ENCODE results near the gene LCAT. TPM values are rescaled to one million over a fixed set of nuclear protein-coding genes. Genes with fewer than 3 reads are reported as not detected.

The LCAT gene
- total and polyA plus RNA-seq, 2 donors (not counting 1 experiment from before 2014, with no cell fraction given): 7.6 to 16.3 TPM

DNA sequence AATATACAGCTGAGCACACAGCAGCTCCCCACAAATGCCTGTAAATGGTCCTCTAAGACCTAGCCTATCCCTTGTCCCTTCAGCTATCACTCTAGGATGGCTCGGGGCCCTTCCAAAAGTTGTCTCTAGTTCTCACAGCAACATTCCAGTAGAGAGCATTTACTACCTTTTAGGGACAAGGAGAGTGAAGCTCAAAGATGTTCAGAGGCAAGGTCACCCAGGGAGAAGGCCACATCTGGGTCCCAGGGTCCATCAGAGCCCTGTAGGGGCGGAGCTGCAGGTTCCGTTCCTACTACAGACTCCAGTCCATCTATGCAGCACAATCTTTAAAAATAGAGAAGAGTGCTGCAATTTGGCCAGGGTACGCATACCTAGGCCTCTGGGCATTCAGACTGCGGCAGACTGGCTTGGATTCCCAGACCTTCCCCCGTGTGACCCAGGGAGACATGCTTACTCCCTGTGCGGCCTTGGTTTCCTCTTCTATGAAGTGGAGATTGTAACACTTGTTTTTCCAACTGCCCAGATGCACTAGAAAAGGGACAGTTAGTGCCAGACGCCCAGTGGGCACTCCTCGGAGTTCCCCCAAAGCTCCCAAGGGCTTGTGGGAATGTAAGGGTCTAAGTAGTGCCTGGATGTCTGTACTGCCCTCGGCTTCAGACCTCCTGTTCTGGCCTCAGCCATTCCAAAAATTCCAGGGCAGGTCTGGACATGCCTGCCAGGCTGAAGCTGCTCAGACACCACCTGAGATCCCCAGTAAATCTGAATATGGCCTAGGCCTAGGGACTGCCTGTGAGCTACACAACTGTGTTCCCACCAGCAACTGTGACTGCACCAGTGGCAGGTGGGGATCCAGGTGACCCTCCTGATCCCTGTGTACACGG is 22.0 kb upstream of the LCAT start:
- peaks cover 10 to 19% of the 10 kb centered on the region in 2 donors for H3K4me1 ChIP-seq (ENCODE audit: control insufficient read depth in 2 of 2, insufficient read depth in 2 of 2, low read length in 2 of 2)
- intact Hi-C loops (cut with micrococcal nuclease): loop anchor here (10.0 kb wide), 1 partner anchor 259 kb away; no protein-coding TSS in a partner anchor
- H3K4me3 ChIP-seq (ENCODE audit: control extremely low read depth in 1 of 5, extremely low read depth in 1 of 5, insufficient read depth in 1 of 5, low read depth in 2 of 5, low read length in 4 of 5): no peak overlapping the region

More for the DNA sequence above, 22.0 kb upstream of the LCAT start:
- Mint-ChIP-seq H3K4me1 (peaks cover 20% of the 10 kb centered on the region), H3K27ac (no peak overlapping the region), H3K27me3 (no peaks in the 10 kb centered on the region), H3K9me3 (ENCODE audit: insufficient read depth) (no peaks in the 10 kb centered on the region), H3K4me3 (peak overlapping the region; percentile 54)
- Histone ChIP-seq H3K36me3 (replicated peaks in 1 of 2; ENCODE audit: control extremely low read depth in 1 of 2, control insufficient read depth in 1 of 2, extremely low read depth in 1 of 2, insufficient read depth in 2 of 2, low read length in 1 of 2) (peaks cover 0 to 19% of the 10 kb centered on the region in 2 experiments), H3K4me2 (replicated peaks; ENCODE audit: low read depth, low read length, poor library complexity, severe bottlenecking) (no peak overlapping the region), H2AFZ (ENCODE audit: insufficient read depth, low read depth, low read length, poor library complexity, severe bottlenecking) (no peak overlapping the region), H3K79me2 (ENCODE audit: control insufficient read depth, insufficient read depth, low read length) (peaks cover 32% of the 10 kb centered on the region), H3K27ac (ENCODE audit: low read length in 2 of 2) (no peak overlapping the region), H4K20me1 (ENCODE audit: control insufficient read depth, insufficient read depth, low read length, poor library complexity, severe bottlenecking) (peaks cover 8% of the 10 kb centered on the region), H3K9ac (ENCODE audit: low read length) (no peak overlapping the region), H3K9me3 (ENCODE audit: control extremely low read depth in 1 of 3, control insufficient read depth in 2 of 3, insufficient read depth in 1 of 3, low read length in 2 of 3) (no peaks in the 10 kb centered on the region), H3K27me3 (replicated peaks in 1 of 4; ENCODE audit: control extremely low read depth in 1 of 4, control insufficient read depth in 3 of 4, insufficient read depth in 4 of 4, low read length in 3 of 4) (no peaks in the 10 kb centered on the region)
- DNase-seq (no peak), ATAC-seq (ENCODE audit: low read depth) (no peak)
- ChIA-PET CTCF (interaction anchor here (0.8 to 3.2 kb wide), 6 partner anchors 29 to 82 kb away, joined by 3 to 11 read pairs (median 4); partner anchors contain the start of genes NRN1L and PSMB10), POLR2A (interaction anchor here (0.6 to 1.7 kb wide), 2 partner anchors 19 to 59 kb away, joined by 3 read pairs; no protein-coding TSS in a partner anchor)
- 96% methylated on average over 8 of the region's 11 CpGs for WGBS (ENCODE audit: insufficient coverage)
- TF ChIP-seq EZH2 (IDR thresholded peaks at IDR 0.05; ENCODE audit: borderline replicate concordance, insufficient read depth, low read depth, low read length, poor library complexity, severe bottlenecking): no peak
- TF ChIP-seq, protein P1, sequence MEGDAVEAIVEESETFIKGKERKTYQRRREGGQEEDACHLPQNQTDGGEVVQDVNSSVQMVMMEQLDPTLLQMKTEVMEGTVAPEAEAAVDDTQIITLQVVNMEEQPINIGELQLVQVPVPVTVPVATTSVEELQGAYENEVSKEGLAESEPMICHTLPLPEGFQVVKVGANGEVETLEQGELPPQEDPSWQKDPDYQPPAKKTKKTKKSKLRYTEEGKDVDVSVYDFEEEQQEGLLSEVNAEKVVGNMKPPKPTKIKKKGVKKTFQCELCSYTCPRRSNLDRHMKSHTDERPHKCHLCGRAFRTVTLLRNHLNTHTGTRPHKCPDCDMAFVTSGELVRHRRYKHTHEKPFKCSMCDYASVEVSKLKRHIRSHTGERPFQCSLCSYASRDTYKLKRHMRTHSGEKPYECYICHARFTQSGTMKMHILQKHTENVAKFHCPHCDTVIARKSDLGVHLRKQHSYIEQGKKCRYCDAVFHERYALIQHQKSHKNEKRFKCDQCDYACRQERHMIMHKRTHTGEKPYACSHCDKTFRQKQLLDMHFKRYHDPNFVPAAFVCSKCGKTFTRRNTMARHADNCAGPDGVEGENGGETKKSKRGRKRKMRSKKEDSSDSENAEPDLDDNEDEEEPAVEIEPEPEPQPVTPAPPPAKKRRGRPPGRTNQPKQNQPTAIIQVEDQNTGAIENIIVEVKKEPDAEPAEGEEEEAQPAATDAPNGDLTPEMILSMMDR (IDR thresholded peaks at IDR 0.05): no peak

All from B cell (primary cell).